Cardiac septum (tissue), 1 donor: ENCODE results near the gene GINS2. TPM values are rescaled to one million over a fixed set of nuclear protein-coding genes. Genes with fewer than 3 reads are reported as not detected.

Experiments used
- DNase-seq: peaks from one replicate; pipeline ENCODE4 v3.0.0-alpha.2; 2020; ENCODE audit warnings: low spot score
- intact Hi-C: fragments of 100-400 bp; cut with DNase I; formaldehyde crosslinking; loops from one replicate; pipeline ENCODE4 v1.14.0; 2022
- total RNA-seq: library from RNA; stranded (reverse); fragmentation: NEBNext Ultra II Directional; extraction: Animal tissue kit (Norgen Biotek cat#: 25700); gene quantifications from one replicate; pipeline ENCODE4 v1.2.1, GENCODE V29; 2021
- donor health status: DM: no; HTN: no; CAD: no.

The GINS2 gene
- total RNA-seq, 1 donor from 2014 or later = 0.38 TPM

DNA sequence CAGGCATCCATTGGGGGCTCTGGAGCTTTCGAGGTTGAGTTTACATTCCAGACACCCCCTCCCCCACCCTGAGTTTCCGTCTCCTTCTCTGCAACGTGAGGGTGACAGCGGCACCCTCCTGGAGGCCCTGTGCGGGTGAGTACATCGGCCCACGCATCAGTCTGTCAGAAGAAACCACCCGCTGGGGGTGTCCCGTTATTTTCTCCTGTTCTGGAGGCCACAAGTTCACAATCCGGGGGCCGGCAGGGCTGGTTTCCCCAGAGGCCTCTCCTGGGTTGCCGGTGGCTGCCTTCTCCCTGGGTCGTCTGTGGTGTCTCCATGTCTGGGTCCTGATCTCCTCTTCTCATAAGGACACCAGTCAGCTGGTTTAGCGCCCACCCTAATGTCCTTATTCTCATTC is 39.9 kb downstream of the GINS2 start:
- intact Hi-C loops = no loop called here
- DNase-seq = no peak

- intact Hi-C loops = no loop called here
- DNase-seq = no peak
Observed at GRCh38 chr16:85648070-85648714, 40.6 kb downstream of the GINS2 start.

DNA sequence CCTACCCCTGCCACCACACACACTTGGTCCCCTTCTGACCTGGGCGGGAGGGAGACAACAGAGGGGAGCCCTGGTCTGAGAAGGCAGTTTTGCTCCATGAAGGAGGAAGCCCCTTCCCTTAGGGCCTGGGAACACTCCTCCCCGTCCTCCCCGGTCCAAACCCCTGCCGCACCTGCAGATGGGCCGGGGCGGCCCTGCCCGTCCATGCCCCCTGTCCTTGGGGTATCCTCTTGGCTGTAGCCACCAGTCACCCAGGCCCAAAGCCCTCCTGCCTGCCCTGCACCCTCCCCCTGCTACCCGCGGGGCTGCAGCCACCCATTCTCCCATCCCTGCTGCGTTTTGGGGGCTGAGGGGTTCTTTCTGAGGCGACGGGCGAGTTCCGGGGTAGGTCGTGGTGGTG is 41.8 kb downstream of the GINS2 start:
- intact Hi-C loops = no loop called here
- no peak for DNase-seq

DNA sequence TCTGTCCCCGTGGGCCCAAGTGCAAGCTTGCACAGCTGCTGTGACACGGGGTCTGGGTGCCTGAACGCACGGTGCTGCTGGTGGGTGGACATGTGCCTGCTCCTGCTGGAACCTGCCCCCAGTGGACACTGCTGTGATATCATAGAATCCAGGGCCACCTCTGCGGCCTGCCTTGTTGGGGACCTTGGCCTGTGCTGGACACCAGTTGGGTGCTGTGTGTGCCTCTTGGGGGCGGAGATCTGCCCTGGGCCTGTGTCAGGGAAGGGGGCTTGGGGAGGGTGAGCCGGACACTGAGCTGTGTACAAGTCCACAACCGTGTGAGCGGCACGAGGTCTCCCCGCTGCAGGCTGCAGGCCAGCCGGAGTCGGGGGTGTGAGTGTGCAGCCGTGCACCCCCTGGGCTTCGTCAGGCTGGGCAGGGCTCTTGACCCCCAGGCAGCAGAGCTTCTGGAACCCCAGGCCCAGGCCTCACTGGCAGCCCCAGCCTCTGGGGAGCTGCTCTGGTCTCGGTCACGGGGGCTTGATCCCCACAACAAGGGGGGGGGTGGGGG is 42.3 kb downstream of the GINS2 start:
- no peak for DNase-seq
- intact Hi-C loops = no loop called here

- no peak for DNase-seq
- intact Hi-C loops = no loop called here
Observed at GRCh38 chr16:85645021-85645589, 43.6 kb downstream of the GINS2 start.

DNA sequence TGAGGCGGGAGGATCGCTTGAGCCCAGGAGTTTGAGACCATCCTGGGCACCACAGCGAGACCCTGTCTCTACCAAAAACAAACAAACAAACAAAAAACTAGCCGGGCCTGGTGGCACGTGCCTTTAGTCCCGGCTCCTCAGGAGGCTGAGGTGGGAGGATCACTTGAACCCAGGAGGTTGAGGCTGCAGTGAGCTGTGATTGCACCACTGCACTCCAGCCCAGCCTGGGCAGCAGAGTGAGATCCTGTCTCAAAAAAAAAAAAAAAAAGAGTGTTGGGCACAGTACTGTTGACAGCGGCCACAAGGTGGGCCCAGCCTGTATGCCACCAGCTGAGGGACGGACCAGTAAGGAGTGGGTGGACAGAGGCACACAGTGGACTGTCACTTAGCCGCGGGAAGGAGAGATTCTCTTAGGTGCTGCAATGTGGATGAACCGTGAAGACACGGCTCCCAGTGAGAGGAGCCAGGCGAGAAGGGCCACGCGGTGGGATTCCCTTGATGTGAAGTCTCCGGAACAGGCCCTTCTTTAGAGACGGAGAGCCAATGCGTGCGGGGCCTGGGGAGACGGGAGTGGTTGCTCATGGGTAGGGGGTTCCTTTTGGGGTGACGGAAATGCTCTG is 44.6 kb downstream of the GINS2 start:
- intact Hi-C loops = no loop called here
- no peak for DNase-seq

DNA sequence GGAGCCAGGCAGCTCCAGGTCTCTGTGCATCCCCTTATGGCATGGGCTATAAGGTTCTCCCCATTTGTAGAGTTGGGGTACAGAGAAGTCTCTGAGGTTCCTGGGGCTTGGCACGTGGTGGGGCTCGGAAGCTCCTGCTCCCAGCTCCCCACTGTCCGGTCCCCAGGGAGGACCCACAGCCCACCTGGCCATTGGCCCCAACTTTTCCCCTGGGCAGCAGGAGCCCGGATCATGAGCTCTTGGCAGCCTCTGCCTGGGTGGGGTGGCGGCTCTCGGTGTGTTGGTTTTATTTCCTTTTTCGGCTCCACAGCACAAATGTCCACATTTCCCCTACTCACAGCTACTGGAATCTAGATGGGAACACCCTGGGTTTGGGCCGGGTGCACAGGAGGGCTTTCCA is 45.1 kb downstream of the GINS2 start:
- intact Hi-C loops = no loop called here
- no peak for DNase-seq

- intact Hi-C loops = no loop called here
- DNase-seq = no peak
Observed at GRCh38 chr16:85642762-85643358, 45.9 kb downstream of the GINS2 start.

DNA sequence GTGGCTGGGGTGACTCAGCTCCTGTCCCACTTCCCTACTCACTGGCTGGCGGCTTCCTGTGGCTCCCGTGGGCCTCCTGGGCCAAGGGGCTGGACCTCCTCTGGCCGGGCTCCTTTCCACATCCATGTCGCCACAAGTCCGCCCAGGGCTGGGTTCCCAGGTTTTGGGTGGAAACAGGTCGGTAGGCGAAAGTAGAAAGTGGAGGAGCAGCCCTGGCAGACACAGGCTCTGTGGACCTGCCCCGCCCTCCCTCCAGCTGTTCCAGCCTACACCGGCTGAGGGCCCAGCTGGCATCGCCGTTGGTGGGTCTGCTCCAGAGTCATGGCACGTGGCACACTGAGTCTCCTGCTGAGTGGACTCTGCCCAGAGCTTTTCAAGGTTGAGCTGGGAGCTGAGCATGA is 47.0 kb downstream of the GINS2 start:
- intact Hi-C loops = no loop called here
- no peak for DNase-seq

- intact Hi-C loops = no loop called here
Observed at GRCh38 chr16:85641305-85641704, 47.4 kb downstream of the GINS2 start.

GRCh38 chr16:85640585-85640984 is 48.2 kb downstream of the GINS2 start:
- intact Hi-C loops = no loop called here
- no peak for DNase-seq

More at GRCh38 chr16:85641305-85641704, 47.4 kb downstream of the GINS2 start:
- no peak for DNase-seq

DNA sequence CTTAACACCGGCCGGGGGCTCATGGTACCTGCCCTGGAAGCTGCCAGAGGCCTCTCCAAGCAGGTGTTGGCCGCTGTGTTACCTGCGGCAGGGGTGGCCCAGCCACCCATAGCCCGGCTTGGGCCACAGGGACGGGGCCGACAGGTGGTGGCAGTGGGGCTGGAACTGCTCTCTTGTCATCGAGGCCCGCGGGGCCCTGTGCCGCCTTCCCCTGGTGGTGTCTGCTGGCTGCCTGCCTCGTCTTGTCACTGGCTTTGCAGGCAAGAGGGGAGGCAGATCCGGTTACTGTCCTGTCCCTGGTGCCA is 48.5 kb downstream of the GINS2 start:
- no peak for DNase-seq
- intact Hi-C loops = no loop called here

DNA sequence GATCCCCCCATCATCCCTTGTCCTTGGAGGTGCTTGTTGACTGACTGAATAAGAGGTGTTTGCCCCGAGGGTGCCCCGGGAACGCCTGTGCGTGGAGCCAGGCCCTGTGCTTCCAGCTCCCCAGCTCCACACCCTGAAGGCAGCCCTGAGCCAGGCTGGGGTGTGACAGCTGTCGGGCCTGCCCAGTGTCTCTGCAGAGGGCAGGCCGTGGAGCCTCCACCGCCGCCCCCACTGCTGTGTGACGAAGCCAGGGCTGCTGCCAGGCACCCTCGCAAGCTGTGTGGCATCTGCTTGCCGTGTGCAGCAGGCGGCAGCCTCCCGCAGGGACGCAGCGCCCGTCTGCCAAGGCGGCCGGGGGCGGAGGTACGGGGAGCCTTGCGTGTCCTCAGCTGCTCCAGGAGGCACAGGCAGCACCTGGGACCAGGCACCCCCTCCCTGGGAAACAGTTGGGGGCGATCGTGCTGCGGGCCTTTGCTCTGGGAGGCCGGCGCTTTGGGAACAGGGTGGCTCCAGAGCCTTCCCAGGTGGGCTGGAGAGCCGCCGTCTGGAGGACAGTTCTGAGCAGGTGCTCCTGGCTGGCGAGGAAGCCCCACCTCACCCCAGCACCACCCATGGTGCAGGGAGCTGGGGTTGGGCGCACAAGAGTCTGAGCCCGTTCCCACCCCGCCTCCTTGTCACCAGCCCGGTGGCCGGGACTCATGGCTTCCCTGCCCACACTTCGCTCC is 49.1 kb downstream of the GINS2 start:
- intact Hi-C loops = no loop called here
- peak; percentile 84 for DNase-seq

GRCh38 chr16:85638695-85639409 is 49.9 kb downstream of the GINS2 start:
- no peak for DNase-seq
- intact Hi-C loops = no loop called here

DNA sequence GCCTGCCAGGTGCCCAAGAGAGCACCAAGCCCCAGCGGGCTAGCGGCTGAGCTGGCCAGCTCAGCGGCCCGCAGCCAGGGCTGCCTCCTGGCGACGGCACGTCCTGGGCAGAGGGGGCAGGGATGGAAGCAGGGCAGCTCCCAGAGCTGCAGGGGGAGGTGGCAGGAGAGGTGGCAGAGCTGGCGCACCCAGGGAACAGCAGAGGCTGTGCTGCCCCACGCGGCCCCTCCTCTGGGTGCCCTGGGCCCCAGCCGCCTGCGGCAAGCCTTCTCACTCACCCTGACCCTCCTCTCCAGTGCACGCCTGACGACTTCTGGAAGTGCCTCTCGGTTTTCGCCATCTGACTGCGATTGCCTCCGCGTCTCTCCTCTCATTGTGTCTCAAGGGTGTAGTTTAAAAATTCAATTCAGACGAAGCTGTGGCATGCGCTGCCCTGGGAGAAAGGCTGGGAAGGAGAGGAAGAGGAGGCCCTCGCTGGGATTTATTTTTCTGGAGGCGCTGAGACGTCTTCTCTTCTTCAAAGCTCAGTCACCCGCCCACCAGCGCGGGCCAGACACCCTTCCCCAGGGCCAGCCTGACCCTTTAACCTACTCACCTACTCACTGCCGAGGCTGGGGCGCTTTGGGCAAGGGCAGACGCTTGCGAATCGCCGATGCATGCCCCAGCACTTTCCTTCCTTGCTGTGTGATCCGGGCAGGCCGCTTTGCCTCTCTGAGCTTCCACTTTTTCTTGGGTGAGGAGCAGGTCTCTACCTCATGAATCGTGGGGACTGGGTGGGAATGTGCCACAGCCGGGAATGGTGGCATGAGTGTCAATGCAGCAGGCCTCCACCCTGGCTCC is 50.7 kb downstream of the GINS2 start:
- DNase-seq = no peak
- intact Hi-C loops = no loop called here

- no peak for DNase-seq
- intact Hi-C loops = no loop called here
Observed at GRCh38 chr16:85637061-85637807, 51.5 kb downstream of the GINS2 start.

DNA sequence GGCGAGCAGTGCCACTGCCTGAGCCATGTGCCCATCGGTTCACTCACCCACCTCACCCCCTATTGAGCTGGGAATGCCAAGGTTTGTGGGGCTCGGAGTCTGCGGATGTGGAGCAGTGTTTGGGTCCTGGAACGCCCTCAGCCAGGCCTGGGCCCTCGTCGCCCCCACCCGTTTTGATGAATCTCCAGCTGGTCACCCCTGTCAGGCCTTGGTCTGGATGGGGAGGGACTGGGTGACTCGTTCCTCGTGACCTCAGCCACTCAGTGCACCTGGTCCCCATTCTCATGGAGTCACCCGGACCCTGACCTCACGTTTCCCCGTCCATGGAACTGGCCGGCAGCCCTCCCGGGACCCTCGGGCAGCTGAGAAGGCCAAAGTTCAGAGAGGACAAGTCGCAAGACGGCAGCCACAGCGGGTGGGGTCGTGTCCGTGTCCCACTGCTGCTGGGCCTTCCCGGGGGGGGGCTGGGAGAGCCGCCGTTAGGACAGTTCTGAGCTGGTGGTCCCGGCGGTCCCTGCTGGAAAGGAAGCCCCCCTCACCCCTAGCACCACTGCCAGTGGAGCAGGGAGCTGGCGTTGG is 52.4 kb downstream of the GINS2 start:
- no peak for DNase-seq
- intact Hi-C loops = no loop called here
